ENCODE data around the gene TMEM156. TPM values are rescaled to one million over a fixed set of nuclear protein-coding genes. Genes with fewer than 3 reads are reported as not detected.

Gene TMEM156
- polyA plus RNA-seq, 1 donor from 2014 or later = not detected

GRCh38 chr4:38928568-38928967 is 103.6 kb downstream of the TMEM156 start:
- Histone ChIP-seq H3K4me2 (ENCODE audit: low read length) (no peak overlapping the region), H2AFZ (ENCODE audit: low read depth, low read length) (no peak overlapping the region), H3K79me2 (replicated peaks; ENCODE audit: insufficient read depth, low read length) (no peaks in the 10 kb centered on the region), H4K20me1 (ENCODE audit: insufficient read depth) (no peaks in the 10 kb centered on the region), H3K9me3 (ENCODE audit: low read length) (no peaks in the 10 kb centered on the region), H3F3A (ENCODE audit: insufficient read depth, low read length, poor library complexity, severe bottlenecking) (no peaks in the 10 kb centered on the region), H3K9ac (ENCODE audit: low read length) (no peak overlapping the region), H3K36me3 (ENCODE audit: insufficient read depth, low read length) (no peaks in the 10 kb centered on the region), H3K27me3 (ENCODE audit: insufficient read depth, low read depth, low read length) (no peaks in the 10 kb centered on the region), H3K4me3 (ENCODE audit: low read length) (no peak overlapping the region), H3K27ac (ENCODE audit: low read length) (no peak overlapping the region), H3K9me2 (ENCODE audit: insufficient read depth, low read length) (no peaks in the 10 kb centered on the region)
- TF ChIP-seq TAF1 (IDR thresholded peaks at IDR 0.05; ENCODE audit: low read depth) = no peak
- TF ChIP-seq EZH2 (IDR thresholded peaks at IDR 0.05; ENCODE audit: borderline replicate concordance, insufficient read depth, low read length, poor library complexity, severe bottlenecking) = no peak
- TF ChIP-seq CTCF (IDR thresholded peaks at IDR 0.05; ENCODE audit: poor library complexity, severe bottlenecking) = no peak
- no peak for TF ChIP-seq REST (IDR thresholded peaks at IDR 0.05; ENCODE audit: borderline replicate concordance)
- no peak for TF ChIP-seq SMC3 (conservative IDR thresholded peaks at IDR 0.05; ENCODE audit: poor library complexity)
- TF ChIP-seq EP300 (conservative IDR thresholded peaks at IDR 0.05; ENCODE audit: poor library complexity, severe bottlenecking) = no peak
- TF ChIP-seq RAD21 (conservative IDR thresholded peaks at IDR 0.05) = no peak
- no peak for TF ChIP-seq POLR2AphosphoS5 (IDR thresholded peaks at IDR 0.05)
- TF ChIP-seq MXI1 (conservative IDR thresholded peaks at IDR 0.05; ENCODE audit: poor library complexity, severe bottlenecking) = no peak

GRCh38 chr4:38926896-38927295 is 105.3 kb downstream of the TMEM156 start:
- H3K27me3 ChIP-seq (ENCODE audit: insufficient read depth, low read depth, low read length) = no peaks in the 10 kb centered on the region
- H4K20me1 ChIP-seq (ENCODE audit: insufficient read depth) = no peaks in the 10 kb centered on the region
- no peak overlapping the region for H3K9ac ChIP-seq (ENCODE audit: low read length)
- H3K27ac ChIP-seq (ENCODE audit: low read length) = no peak overlapping the region
- no peaks in the 10 kb centered on the region for H3K9me3 ChIP-seq (ENCODE audit: low read length)
- no peaks in the 10 kb centered on the region for H3F3A ChIP-seq (ENCODE audit: insufficient read depth, low read length, poor library complexity, severe bottlenecking)
- no peak overlapping the region for H3K4me3 ChIP-seq (ENCODE audit: low read length)
- no peaks in the 10 kb centered on the region for H3K9me2 ChIP-seq (ENCODE audit: insufficient read depth, low read length)
- TF ChIP-seq MXI1 (conservative IDR thresholded peaks at IDR 0.05; ENCODE audit: poor library complexity, severe bottlenecking) = no peak
- no peaks in the 10 kb centered on the region for H3K36me3 ChIP-seq (ENCODE audit: insufficient read depth, low read length)
- no peaks in the 10 kb centered on the region for H3K79me2 ChIP-seq (replicated peaks; ENCODE audit: insufficient read depth, low read length)
- H2AFZ ChIP-seq (ENCODE audit: low read depth, low read length) = no peak overlapping the region
- H3K4me2 ChIP-seq (ENCODE audit: low read length) = no peak overlapping the region

Data from neural cell (in vitro differentiated cells).